ENCODE results near the gene CBARP. TPM values are rescaled to one million over a fixed set of nuclear protein-coding genes. Genes with fewer than 3 reads are reported as not detected.

The CBARP gene
- total RNA-seq, 2 donors from 2014 or later, result 0.38 to 0.58 TPM

- Mint-ChIP-seq H3K4me1 (ENCODE audit: low read depth) (peaks cover 30% of the 10 kb centered on the region), H3K4me3 (no peak overlapping the region), H3K9me3 (no peaks in the 10 kb centered on the region), H3K27me3 (ENCODE audit: low read depth) (peaks cover 15% of the 10 kb centered on the region), H3K36me3 (ENCODE audit: insufficient read depth in 2 of 2) (peaks cover 3 to 6% of the 10 kb centered on the region in 2 donors), H3K27ac (no peak overlapping the region)
- DNase-seq, result no peak
- no peak for ATAC-seq (replicated peaks in 1 of 2)
Measured at GRCh38 chr19:1280636-1281568, 43.1 kb upstream of the CBARP start.

- H3K4me1 Mint-ChIP-seq (ENCODE audit: low read depth), result peaks cover 30% of the 10 kb centered on the region
- peak in 1 of 2 donors; percentile 22 for ATAC-seq (replicated peaks in 1 of 2)
- peaks cover 3 to 6% of the 10 kb centered on the region in 2 donors for H3K36me3 Mint-ChIP-seq (ENCODE audit: insufficient read depth in 2 of 2)
- peak overlapping the region; percentile 14 for H3K27ac Mint-ChIP-seq
- no peaks in the 10 kb centered on the region for H3K9me3 Mint-ChIP-seq
- H3K27me3 Mint-ChIP-seq (ENCODE audit: low read depth), result peaks cover 10% of the 10 kb centered on the region
- peak; percentile 83 to 87 for DNase-seq
- no peak overlapping the region for H3K4me3 Mint-ChIP-seq
Measured at GRCh38 chr19:1279782-1280341, 42.1 kb upstream of the CBARP start.

GRCh38 chr19:1278713-1279660 lies 41.2 kb upstream of the CBARP start:
- Mint-ChIP-seq H3K9me3 (no peaks in the 10 kb centered on the region), H3K36me3 (ENCODE audit: insufficient read depth in 2 of 2) (peaks cover 3 to 6% of the 10 kb centered on the region in 2 donors), H3K27me3 (ENCODE audit: low read depth) (peaks cover 1% of the 10 kb centered on the region), H3K4me1 (ENCODE audit: low read depth) (peaks cover 37% of the 10 kb centered on the region), H3K27ac (peak overlapping the region; percentile 54), H3K4me3 (no peak overlapping the region)
- ATAC-seq (replicated peaks in 1 of 2) (no peak), DNase-seq (no peak)

GRCh38 chr19:1278074-1278473 lies 40.3 kb upstream of the CBARP start:
- DNase-seq, result no peak
- no peak for ATAC-seq (replicated peaks in 1 of 2)
- Mint-ChIP-seq H3K36me3 (ENCODE audit: insufficient read depth in 2 of 2) (peaks cover 6 to 10% of the 10 kb centered on the region in 2 donors), H3K9me3 (no peaks in the 10 kb centered on the region), H3K4me1 (ENCODE audit: low read depth) (peaks cover 46% of the 10 kb centered on the region), H3K27me3 (ENCODE audit: low read depth) (no peaks in the 10 kb centered on the region), H3K4me3 (no peak overlapping the region), H3K27ac (no peak overlapping the region)

GRCh38 chr19:1277061-1277460 lies 39.3 kb upstream of the CBARP start:
- Mint-ChIP-seq H3K9me3 (no peaks in the 10 kb centered on the region), H3K4me1 (ENCODE audit: low read depth) (peaks cover 55% of the 10 kb centered on the region), H3K36me3 (ENCODE audit: insufficient read depth in 2 of 2) (peaks cover 10 to 18% of the 10 kb centered on the region in 2 donors), H3K27ac (no peak overlapping the region), H3K27me3 (ENCODE audit: low read depth) (no peaks in the 10 kb centered on the region), H3K4me3 (peak overlapping the region; percentile 88 to 91)
- DNase-seq (no peak), ATAC-seq (replicated peaks in 1 of 2) (no peak)

- H3K9me3 Mint-ChIP-seq, result no peaks in the 10 kb centered on the region
- H3K27me3 Mint-ChIP-seq (ENCODE audit: low read depth), result no peaks in the 10 kb centered on the region
- H3K4me1 Mint-ChIP-seq (ENCODE audit: low read depth), result peaks cover 59% of the 10 kb centered on the region
- H3K27ac Mint-ChIP-seq, result peak overlapping the region; percentile 87
- peak overlapping the region; percentile 88 to 91 for H3K4me3 Mint-ChIP-seq
- peaks cover 10 to 18% of the 10 kb centered on the region in 2 donors for H3K36me3 Mint-ChIP-seq (ENCODE audit: insufficient read depth in 2 of 2)
- no peak for DNase-seq
- no peak for ATAC-seq (replicated peaks in 1 of 2)
Measured at GRCh38 chr19:1276628-1277022, 38.8 kb upstream of the CBARP start.

GRCh38 chr19:1275976-1276627 lies 38.3 kb upstream of the CBARP start:
- H3K36me3 Mint-ChIP-seq (ENCODE audit: insufficient read depth in 2 of 2), result peaks cover 15 to 23% of the 10 kb centered on the region in 2 donors
- no peak for DNase-seq
- ATAC-seq (replicated peaks in 1 of 2), result no peak
- H3K9me3 Mint-ChIP-seq, result no peaks in the 10 kb centered on the region
- peak overlapping the region; percentile 87 for H3K27ac Mint-ChIP-seq
- peaks cover 64% of the 10 kb centered on the region for H3K4me1 Mint-ChIP-seq (ENCODE audit: low read depth)
- H3K4me3 Mint-ChIP-seq, result peak overlapping the region; percentile 88 to 91
- no peaks in the 10 kb centered on the region for H3K27me3 Mint-ChIP-seq (ENCODE audit: low read depth)

GRCh38 chr19:1275260-1275975 lies 37.6 kb upstream of the CBARP start, which contains the start of gene FAM174C:
Gene FAM174C (plus strand): TSS chr19:1275530. CDS start chr19:1275550, 20 bp downstream.
- no peaks in the 10 kb centered on the region for H3K9me3 Mint-ChIP-seq
- peak within 1 kb of the TSS; percentile 87 for H3K27ac Mint-ChIP-seq
- H3K36me3 Mint-ChIP-seq (ENCODE audit: insufficient read depth in 2 of 2), result peaks cover 17 to 30% of the 10 kb centered on the region in 2 donors
- no peaks in the 10 kb centered on the region for H3K27me3 Mint-ChIP-seq (ENCODE audit: low read depth)
- H3K4me1 Mint-ChIP-seq (ENCODE audit: low read depth), result peaks cover 70% of the 10 kb centered on the region
- DNase-seq (peak; percentile 96), ATAC-seq (replicated peaks in 1 of 2) (peak; percentile 86 to 87)
- H3K4me3 Mint-ChIP-seq, result peak within 1 kb of the TSS; percentile 88 to 91

- Mint-ChIP-seq H3K36me3 (ENCODE audit: insufficient read depth in 2 of 2) (peaks cover 21 to 33% of the 10 kb centered on the region in 2 donors), H3K9me3 (no peaks in the 10 kb centered on the region), H3K27me3 (ENCODE audit: low read depth) (no peaks in the 10 kb centered on the region), H3K27ac (no peak overlapping the region), H3K4me3 (peak overlapping the region; percentile 78 to 88), H3K4me1 (ENCODE audit: low read depth) (peaks cover 69% of the 10 kb centered on the region)
- no peak for ATAC-seq (replicated peaks in 1 of 2)
- DNase-seq, result no peak
Measured at GRCh38 chr19:1274852-1275259, 37.1 kb upstream of the CBARP start.

GRCh38 chr19:1274081-1274851 lies 36.5 kb upstream of the CBARP start:
- H3K4me3 Mint-ChIP-seq, result peak overlapping the region; percentile 78 to 88
- peaks cover 63% of the 10 kb centered on the region for H3K4me1 Mint-ChIP-seq (ENCODE audit: low read depth)
- H3K9me3 Mint-ChIP-seq, result no peaks in the 10 kb centered on the region
- H3K27ac Mint-ChIP-seq, result peak overlapping the region; percentile 79
- peaks cover 18 to 33% of the 10 kb centered on the region in 2 donors for H3K36me3 Mint-ChIP-seq (ENCODE audit: insufficient read depth in 2 of 2)
- ATAC-seq (replicated peaks in 1 of 2), result no peak
- H3K27me3 Mint-ChIP-seq (ENCODE audit: low read depth), result no peaks in the 10 kb centered on the region
- no peak for DNase-seq

GRCh38 chr19:1273263-1274041 lies 35.6 kb upstream of the CBARP start:
- H3K27ac Mint-ChIP-seq, result peak overlapping the region; percentile 74
- no peaks in the 10 kb centered on the region for H3K9me3 Mint-ChIP-seq
- peak overlapping the region; percentile 64 to 78 for H3K4me3 Mint-ChIP-seq
- H3K4me1 Mint-ChIP-seq (ENCODE audit: low read depth), result peaks cover 68% of the 10 kb centered on the region
- H3K27me3 Mint-ChIP-seq (ENCODE audit: low read depth), result no peaks in the 10 kb centered on the region
- ATAC-seq (replicated peaks in 1 of 2) (no peak), DNase-seq (no peak)
- peaks cover 18 to 33% of the 10 kb centered on the region in 2 donors for H3K36me3 Mint-ChIP-seq (ENCODE audit: insufficient read depth in 2 of 2)
